ENCODE results near the gene OR4N5.

OR4N5 gene

GRCh38 chr14:20180486-20180885, 41.9 kb downstream of the OR4N5 start:
- no peak for TF ChIP-seq CTCF (IDR thresholded peaks at IDR 0.05)

- TF ChIP-seq CTCF (IDR thresholded peaks at IDR 0.05) = no peak
These were observed 45.6 kb downstream of the OR4N5 start for GRCh38 chr14:20184181-20184580.

- no peak for TF ChIP-seq CTCF (IDR thresholded peaks at IDR 0.05)
These were observed 52.0 kb downstream of the OR4N5 start, which contains the start of gene OR11G2 for GRCh38 chr14:20190596-20190995. Gene OR11G2 (plus strand): TSS chr14:20190896. CDS start chr14:20197438, 6,542 bp downstream.

- TF ChIP-seq CTCF (IDR thresholded peaks at IDR 0.05) = no peak
These were observed 52.8 kb downstream of the OR4N5 start for GRCh38 chr14:20191396-20191795.

GRCh38 chr14:20194101-20194500, 55.5 kb downstream of the OR4N5 start:
- no peak for TF ChIP-seq CTCF (IDR thresholded peaks at IDR 0.05)
